ENCODE measurements around the gene FXYD3.
A peak's percentile ranks its signal among the peaks of the same experiment; 100 is the strongest.

FXYD3 gene

DNA sequence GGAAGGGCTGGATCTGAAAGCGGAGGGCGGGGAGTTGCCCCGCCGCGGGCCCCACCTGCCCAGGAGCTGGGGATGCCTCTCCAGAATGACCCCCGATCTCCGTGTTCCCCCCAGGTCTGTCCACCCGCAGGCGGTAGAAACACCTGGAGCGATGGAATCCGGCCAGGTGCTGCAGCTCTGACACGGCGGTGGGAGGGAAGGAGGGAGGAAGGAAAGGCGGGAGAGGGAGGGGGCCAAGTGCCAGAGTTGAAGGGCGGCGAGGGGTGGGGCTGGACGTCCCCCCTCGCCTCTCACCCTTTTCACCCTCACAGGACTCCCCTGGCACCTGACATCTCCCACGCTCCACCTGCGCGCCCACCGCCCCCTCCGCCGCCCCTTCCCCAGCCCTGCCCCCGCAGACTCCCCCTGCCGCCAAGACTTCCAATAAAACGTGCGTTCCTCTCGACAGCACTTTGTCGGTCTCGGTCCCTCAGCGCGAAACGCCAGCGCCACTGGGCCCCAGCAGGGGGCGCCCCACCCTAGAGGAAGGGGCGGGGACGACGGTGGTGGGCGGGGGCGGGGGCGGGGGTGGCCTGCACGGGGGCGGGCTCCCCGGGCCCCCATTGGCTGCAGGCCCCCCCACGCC, 27.1 kb downstream of the FXYD3 start:
- no peak for DNase-seq (ENCODE audit: low spot score)

- no peak for DNase-seq (ENCODE audit: low spot score)
These were observed 27.6 kb downstream of the FXYD3 start, which contains the start of gene FXYD7 for GRCh38 chr19:35143231-35143715. Gene FXYD7 (plus strand): TSS chr19:35143255. CDS start chr19:35143334, 79 bp downstream.

GRCh38 chr19:35143818-35144217, 28.2 kb downstream of the FXYD3 start:
- DNase-seq (ENCODE audit: low spot score), result no peak

- no peak for DNase-seq (ENCODE audit: low spot score)
These were observed 28.6 kb downstream of the FXYD3 start for GRCh38 chr19:35144259-35144599.

DNA sequence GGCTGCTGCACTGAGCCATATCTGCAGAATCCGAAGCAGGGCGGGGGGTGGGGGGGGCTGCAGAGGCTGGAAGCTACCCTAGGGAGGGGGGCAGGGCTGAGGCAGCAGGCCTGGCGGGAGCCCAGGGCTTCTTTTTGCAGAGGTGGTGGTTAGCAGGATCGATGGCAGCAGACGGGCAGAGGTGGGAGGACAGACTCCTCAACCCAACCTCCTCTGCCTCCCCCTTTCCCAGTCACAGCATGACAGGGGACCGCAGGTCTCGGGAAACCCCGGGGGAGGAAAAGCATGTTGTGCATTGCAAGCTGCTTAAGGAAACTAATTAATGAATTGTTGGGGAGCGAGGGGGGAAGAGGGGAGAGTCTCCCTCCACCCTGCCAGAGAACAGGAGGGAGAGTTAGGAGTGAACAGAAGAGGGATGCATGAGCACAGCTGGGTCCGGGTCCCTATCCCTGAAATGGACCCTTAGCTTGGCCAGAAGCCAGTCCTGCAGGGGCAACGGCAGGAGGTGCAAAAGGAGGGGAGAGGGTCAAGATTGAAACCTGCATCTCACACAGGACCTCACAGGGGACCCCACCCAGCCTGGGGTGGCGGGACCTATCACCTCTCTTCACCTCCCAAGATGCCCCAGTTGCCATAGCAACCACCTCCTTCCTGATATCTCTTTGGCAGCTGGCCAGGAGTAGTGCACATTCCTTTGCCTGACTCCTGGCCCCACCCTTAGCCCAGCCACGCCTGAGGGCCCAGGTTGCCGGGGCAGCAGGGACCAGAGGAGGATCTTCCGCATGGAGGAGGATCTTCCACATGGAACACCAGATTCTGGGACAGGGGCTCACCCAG, 29.2 kb downstream of the FXYD3 start:
- DNase-seq (ENCODE audit: low spot score), result no peak

GRCh38 chr19:35146746-35147459, 31.3 kb downstream of the FXYD3 start:
- no peak for DNase-seq (ENCODE audit: low spot score)

DNA sequence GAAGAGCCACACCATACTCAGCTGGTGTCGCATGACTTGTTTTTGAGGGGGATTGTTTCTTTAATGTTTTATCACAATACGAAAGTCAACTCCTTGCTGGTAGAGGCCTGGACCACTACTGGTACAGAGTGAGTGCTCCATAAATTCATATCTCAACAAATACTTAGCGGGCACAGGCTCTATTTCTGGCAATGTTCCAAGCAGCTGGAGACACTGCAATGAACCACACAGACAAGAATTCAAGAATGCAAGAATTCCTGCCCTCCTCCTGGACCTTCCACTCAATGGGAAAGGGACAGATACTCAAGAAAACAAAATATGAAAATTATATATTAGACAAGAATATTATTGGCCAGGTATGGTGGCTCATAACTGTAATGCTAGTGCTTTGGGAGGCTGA, 33.8 kb downstream of the FXYD3 start:
- peak; percentile 1 for DNase-seq (ENCODE audit: low spot score)

DNA sequence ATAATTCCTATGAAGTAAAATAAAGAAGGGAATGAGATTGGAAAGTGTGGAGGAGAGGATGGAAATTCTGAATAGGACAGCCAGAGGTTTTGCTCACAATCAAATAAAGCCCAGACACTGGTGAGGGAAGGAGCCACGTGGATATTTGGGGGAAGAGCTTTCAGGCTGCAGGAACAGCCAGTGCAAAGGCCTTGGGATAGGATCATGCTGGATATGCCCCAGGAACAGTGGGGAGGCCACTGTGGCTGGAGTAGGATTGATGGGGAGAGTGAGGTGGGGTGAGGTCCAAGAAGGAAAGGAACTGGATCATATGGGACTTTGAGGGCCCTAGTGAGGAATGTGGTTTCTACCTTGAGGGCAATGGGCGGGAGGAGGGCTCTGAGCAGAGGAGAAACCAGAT, 34.8 kb downstream of the FXYD3 start:
- peak; percentile 0 for DNase-seq (ENCODE audit: low spot score)

- DNase-seq (ENCODE audit: low spot score), result peak; percentile 0
These were observed 35.8 kb downstream of the FXYD3 start for GRCh38 chr19:35151273-35152065.

DNA sequence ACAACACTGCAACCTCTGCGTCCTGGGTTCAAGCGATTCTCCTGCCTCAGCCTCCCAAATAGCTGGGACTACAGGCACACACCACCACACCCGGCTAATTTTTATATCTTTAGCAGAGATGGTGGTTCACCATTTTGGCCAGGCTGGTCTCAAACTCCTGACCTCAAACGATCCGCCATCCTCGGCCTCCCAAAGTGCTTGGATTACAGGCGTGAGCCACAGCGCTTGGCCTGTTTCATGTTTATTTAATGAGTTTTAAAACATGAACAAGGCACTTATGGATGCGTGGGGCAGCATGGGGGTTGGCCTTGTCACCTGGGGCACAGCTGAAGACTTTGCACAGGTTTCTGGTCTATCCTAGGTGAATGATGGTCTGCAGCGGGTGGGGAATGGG, 37.5 kb downstream of the FXYD3 start:
- DNase-seq (ENCODE audit: low spot score), result peak; percentile 0

DNA sequence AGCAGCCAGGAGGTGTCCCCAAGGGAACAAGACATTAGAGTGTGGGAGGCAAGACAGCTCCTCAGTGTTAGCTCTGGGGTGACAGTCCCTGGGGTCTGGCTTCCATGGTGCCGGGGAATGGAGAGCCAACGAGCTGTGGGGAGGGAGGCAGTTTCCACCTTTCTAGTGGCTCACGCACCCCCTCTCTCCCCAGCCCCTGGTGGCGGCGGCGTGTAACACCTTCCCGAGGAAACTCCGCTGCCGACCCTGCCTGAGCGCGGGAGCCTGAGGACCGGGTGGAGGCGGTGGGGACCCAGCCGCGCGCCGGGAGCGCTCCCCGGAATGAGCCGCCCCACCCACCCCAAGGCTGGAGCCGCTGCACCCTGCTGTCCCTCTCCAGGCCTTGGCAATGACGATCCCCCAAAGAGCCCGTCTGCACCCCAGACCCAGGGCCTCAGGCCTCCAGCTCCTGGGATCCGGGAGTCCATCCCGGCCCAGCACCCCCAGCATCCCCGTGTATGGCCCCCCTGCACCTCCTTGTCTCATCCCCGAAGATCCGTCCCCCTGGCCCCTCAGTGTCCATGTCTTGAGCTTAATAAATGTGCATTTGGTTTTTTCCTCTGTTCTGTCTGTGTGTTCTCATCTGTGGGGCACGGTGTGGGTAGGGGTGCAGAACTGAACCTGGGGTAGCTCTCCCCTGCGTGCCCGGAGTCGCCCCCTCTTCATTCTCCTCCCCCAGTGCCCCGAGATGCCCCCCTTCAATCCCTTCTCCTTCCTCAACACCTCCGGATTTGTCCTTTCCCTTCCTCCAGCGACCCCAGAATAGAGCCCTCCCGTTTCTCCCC, 38.3 kb downstream of the FXYD3 start:
- DNase-seq (ENCODE audit: low spot score), result peak; percentile 1

GRCh38 chr19:35154525-35155406, 39.1 kb downstream of the FXYD3 start, which contains the start of gene FXYD5:
Gene FXYD5 (plus strand): TSS chr19:35154735. CDS start chr19:35155551, 816 bp downstream.
- DNase-seq (ENCODE audit: low spot score), result peak; percentile 35

GRCh38 chr19:35155441-35155840, 39.8 kb downstream of the FXYD3 start:
- no peak for DNase-seq (ENCODE audit: low spot score)

DNA sequence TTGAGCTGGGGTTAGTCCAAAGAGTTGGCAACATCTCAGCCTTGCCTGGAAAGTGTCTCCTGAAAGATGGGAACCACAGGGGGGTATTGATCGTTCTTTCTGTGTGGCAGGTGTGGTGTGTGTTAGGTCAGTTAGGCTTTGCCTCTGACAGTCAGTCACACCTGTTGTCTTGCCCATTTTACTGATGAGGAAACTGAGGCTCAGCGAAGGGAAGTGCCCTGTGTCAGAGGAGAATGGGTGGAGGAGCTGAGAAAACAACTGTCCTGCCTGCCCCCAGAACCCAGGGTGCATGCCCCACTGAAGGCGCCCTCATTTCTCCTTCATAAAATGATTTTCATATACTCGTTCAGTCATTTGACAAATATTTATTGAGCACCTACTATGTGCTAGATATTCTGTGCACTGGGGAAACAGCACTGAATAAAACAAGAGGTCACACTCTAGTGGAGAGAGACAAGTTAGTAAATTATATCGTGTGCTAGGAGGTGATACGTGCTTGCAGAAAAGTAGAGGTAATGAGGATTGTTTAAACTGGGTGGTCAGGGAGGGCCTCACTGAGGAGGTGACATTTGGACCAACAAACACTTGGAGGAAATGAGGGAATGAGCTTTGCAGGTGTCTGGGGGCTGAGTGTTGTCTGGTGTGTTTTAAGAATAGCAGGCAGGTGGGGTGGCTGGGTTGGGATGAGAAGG, 40.5 kb downstream of the FXYD3 start:
- no peak for DNase-seq (ENCODE audit: low spot score)

- no peak for DNase-seq (ENCODE audit: low spot score)
These were observed 41.0 kb downstream of the FXYD3 start for GRCh38 chr19:35156673-35157014.

GRCh38 chr19:35157431-35157830, 41.8 kb downstream of the FXYD3 start:
- no peak for DNase-seq (ENCODE audit: low spot score)

DNA sequence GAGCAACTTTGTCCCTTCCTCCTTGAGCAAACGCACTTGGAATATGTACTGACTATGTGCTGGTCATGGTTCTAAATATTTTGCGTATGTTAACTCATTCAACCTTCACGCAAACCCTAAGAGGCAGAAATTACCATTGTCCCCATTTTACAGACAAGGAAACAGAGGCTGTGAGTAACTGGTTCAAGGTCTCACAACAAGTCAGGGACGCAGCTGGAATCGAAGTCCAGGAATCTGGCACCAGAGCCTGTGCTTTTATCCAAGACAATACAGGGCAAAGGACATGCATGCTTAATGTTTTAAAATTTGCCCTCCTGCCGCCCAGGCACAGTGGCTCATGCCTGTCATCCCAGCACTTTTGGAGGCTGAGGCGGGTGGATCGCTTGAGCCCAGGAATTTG, 44.0 kb downstream of the FXYD3 start:
- DNase-seq (ENCODE audit: low spot score), result no peak

GRCh38 chr19:35160629-35161433, 45.2 kb downstream of the FXYD3 start:
- DNase-seq (ENCODE audit: low spot score), result no peak

GRCh38 chr19:35161434-35161743, 45.8 kb downstream of the FXYD3 start:
- no peak for DNase-seq (ENCODE audit: low spot score)
